ENCODE data around the gene BRI3. TPM values are rescaled to one million over a fixed set of nuclear protein-coding genes. Genes with fewer than 3 reads are reported as not detected.
A peak's percentile ranks its signal among the peaks of the same experiment; 100 is the strongest.

Gene BRI3
- total and polyA plus RNA-seq, 9 of the 15 experiments (the other 6 are each of a cell fraction or from before 2014, with no cell fraction given): 4.3 to 57.4 (median 18.6) TPM

DNA sequence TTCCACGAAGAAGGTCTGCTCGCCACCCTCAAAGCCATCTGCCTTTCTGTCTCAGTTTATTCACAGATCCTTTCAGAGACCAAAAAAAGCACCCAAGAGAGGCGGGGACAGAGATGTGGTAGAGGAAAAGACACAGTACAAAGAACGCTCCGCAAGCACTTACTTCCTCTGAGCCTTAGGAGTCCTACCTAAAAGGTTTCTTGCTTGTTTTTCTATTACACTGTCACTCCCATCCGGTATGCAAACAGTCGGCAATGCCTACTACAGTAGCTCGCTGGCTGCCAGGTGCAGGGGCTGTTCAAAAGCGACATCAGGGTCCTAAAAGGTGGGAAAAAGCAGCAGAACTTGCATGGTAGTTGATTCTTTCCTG lies 30.3 kb upstream of the BRI3 start:
- peak overlapping the region; percentile 68 to 89 for H3K9ac ChIP-seq (ENCODE audit: insufficient read depth in 1 of 2, low read depth in 2 of 2, low read length in 2 of 2)
- H3K4me1 ChIP-seq (replicated peaks in 1 of 2; ENCODE audit: control insufficient read depth in 2 of 2, insufficient read depth in 2 of 2, low read length in 2 of 2): peaks cover 10 to 22% of the 10 kb centered on the region in 2 experiments; a peak in 4 of 5 replicates
- H3K4me3 ChIP-seq: peak overlapping the region; percentile 87
- FAIRE-seq: no peak
- no peak for DNase-seq (ENCODE audit: extremely low read depth in 1 of 4, low spot score in 3 of 4)
- 34% methylated on average over 8 of the region's 9 CpGs for WGBS (ENCODE audit: insufficient coverage, low coverage, missing lambda C conversion rate)
- no peaks in the 10 kb centered on the region for H3K9me3 ChIP-seq (replicated peaks; ENCODE audit: control insufficient read depth, insufficient read depth, low read depth, low read length)
- ChIA-PET POLR2A (no interaction called here), CTCF (ENCODE audit: low intra/inter-chr PET ratio) (no interaction called here)
- peak overlapping the region; percentile 46; the same call in 1 of the 3 replicates for H3K27ac ChIP-seq (ENCODE audit: extremely low read depth, low read depth, low read length)
- intact Hi-C loops (cut with micrococcal nuclease) (no loop called here), in situ Hi-C loops (cut with MboI) (no loop called here)
- no peak; the same call in 2 of the 3 replicates for ATAC-seq
- no TSS peak for BruUV-seq (replicated peaks)
- H3K36me3 ChIP-seq (ENCODE audit: control insufficient read depth, insufficient read depth, low read length): no peaks in the 10 kb centered on the region
- H3K79me2 ChIP-seq (ENCODE audit: control insufficient read depth, insufficient read depth, low read length): peaks cover 21% of the 10 kb centered on the region
- no peaks in the 10 kb centered on the region for H4K20me1 ChIP-seq (replicated peaks; ENCODE audit: control insufficient read depth, insufficient read depth, low read length)
- no peaks in the 10 kb centered on the region for H3K27me3 ChIP-seq (ENCODE audit: control insufficient read depth in 2 of 2, insufficient read depth in 2 of 2, low read length in 2 of 2)
- peak overlapping the region; percentile 91 for H3K4me2 ChIP-seq (ENCODE audit: insufficient read depth, low read length)
- peak overlapping the region; percentile 92 for H2AFZ ChIP-seq (ENCODE audit: low read depth, low read length)
- H3K9me1 ChIP-seq (ENCODE audit: control insufficient read depth, insufficient read depth, low read length): no peaks in the 10 kb centered on the region
- TF ChIP-seq ZNF175 (CRISPR knock-in tag; IDR thresholded peaks at IDR 0.05; ENCODE audit: low read depth) (no peak), SRSF1 (IDR thresholded peaks at IDR 0.05; ENCODE audit: low read depth, low read length) (no peak), MAFG (tag; conservative IDR thresholded peaks at IDR 0.05) (no peak), KAT7 (CRISPR knock-in tag; IDR thresholded peaks at IDR 0.05; ENCODE audit: borderline replicate concordance) (no peak), ZZZ3 (IDR thresholded peaks at IDR 0.05) (no peak), ZNF583 (CRISPR knock-in tag; IDR thresholded peaks at IDR 0.05) (no peak), CHCHD3 (CRISPR knock-in tag; IDR thresholded peaks at IDR 0.05) (no peak), RBM15 (IDR thresholded peaks at IDR 0.05; ENCODE audit: insufficient read depth, low read length) (no peak), HNRNPUL1 (IDR thresholded peaks at IDR 0.05; ENCODE audit: low read length) (no peak), POU5F1 (IDR thresholded peaks at IDR 0.05; ENCODE audit: borderline replicate concordance, low read depth, low read length, partially characterized antibody) (no peak), SP2 (IDR thresholded peaks at IDR 0.05; ENCODE audit: extremely low read depth, low read depth, low read length, poor library complexity, severe bottlenecking) (no peak)
- TF ChIP-seq, protein P1, sequence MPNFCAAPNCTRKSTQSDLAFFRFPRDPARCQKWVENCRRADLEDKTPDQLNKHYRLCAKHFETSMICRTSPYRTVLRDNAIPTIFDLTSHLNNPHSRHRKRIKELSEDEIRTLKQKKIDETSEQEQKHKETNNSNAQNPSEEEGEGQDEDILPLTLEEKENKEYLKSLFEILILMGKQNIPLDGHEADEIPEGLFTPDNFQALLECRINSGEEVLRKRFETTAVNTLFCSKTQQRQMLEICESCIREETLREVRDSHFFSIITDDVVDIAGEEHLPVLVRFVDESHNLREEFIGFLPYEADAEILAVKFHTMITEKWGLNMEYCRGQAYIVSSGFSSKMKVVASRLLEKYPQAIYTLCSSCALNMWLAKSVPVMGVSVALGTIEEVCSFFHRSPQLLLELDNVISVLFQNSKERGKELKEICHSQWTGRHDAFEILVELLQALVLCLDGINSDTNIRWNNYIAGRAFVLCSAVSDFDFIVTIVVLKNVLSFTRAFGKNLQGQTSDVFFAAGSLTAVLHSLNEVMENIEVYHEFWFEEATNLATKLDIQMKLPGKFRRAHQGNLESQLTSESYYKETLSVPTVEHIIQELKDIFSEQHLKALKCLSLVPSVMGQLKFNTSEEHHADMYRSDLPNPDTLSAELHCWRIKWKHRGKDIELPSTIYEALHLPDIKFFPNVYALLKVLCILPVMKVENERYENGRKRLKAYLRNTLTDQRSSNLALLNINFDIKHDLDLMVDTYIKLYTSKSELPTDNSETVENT (CRISPR knock-in tag; IDR thresholded peaks at IDR 0.05): no peak
- TF ChIP-seq, protein P2, sequence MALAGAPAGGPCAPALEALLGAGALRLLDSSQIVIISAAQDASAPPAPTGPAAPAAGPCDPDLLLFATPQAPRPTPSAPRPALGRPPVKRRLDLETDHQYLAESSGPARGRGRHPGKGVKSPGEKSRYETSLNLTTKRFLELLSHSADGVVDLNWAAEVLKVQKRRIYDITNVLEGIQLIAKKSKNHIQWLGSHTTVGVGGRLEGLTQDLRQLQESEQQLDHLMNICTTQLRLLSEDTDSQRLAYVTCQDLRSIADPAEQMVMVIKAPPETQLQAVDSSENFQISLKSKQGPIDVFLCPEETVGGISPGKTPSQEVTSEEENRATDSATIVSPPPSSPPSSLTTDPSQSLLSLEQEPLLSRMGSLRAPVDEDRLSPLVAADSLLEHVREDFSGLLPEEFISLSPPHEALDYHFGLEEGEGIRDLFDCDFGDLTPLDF (CRISPR knock-in tag; IDR thresholded peaks at IDR 0.05): no peak
- TF ChIP-seq, protein P3, sequence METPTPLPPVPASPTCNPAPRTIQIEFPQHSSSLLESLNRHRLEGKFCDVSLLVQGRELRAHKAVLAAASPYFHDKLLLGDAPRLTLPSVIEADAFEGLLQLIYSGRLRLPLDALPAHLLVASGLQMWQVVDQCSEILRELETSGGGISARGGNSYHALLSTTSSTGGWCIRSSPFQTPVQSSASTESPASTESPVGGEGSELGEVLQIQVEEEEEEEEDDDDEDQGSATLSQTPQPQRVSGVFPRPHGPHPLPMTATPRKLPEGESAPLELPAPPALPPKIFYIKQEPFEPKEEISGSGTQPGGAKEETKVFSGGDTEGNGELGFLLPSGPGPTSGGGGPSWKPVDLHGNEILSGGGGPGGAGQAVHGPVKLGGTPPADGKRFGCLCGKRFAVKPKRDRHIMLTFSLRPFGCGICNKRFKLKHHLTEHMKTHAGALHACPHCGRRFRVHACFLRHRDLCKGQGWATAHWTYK (CRISPR knock-in tag; IDR thresholded peaks at IDR 0.05): no peak
- TF ChIP-seq, protein P4, sequence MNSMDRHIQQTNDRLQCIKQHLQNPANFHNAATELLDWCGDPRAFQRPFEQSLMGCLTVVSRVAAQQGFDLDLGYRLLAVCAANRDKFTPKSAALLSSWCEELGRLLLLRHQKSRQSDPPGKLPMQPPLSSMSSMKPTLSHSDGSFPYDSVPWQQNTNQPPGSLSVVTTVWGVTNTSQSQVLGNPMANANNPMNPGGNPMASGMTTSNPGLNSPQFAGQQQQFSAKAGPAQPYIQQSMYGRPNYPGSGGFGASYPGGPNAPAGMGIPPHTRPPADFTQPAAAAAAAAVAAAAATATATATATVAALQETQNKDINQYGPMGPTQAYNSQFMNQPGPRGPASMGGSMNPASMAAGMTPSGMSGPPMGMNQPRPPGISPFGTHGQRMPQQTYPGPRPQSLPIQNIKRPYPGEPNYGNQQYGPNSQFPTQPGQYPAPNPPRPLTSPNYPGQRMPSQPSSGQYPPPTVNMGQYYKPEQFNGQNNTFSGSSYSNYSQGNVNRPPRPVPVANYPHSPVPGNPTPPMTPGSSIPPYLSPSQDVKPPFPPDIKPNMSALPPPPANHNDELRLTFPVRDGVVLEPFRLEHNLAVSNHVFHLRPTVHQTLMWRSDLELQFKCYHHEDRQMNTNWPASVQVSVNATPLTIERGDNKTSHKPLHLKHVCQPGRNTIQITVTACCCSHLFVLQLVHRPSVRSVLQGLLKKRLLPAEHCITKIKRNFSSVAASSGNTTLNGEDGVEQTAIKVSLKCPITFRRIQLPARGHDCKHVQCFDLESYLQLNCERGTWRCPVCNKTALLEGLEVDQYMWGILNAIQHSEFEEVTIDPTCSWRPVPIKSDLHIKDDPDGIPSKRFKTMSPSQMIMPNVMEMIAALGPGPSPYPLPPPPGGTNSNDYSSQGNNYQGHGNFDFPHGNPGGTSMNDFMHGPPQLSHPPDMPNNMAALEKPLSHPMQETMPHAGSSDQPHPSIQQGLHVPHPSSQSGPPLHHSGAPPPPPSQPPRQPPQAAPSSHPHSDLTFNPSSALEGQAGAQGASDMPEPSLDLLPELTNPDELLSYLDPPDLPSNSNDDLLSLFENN (IDR thresholded peaks at IDR 0.05; ENCODE audit: low read depth in 2 of 2, low read length in 2 of 2): no peak
